HG03520 (cell line): ENCODE data around the gene G3BP2.
"Not testable (repeated sequence)": the region's sequence is repeated elsewhere in the genome, so short reads cannot be mapped to it uniquely, and the experiment has no call there.

Experiments
- ATAC-seq: cut with Tn5 transposase; IDR thresholded peaks from one replicate; pipeline ENCODE4 v1.9.1; 2021; ENCODE audit warnings: mild to moderate bottlenecking, moderate library complexity; ENCODE audit not compliant: unreplicated experiment

G3BP2 gene

GRCh38 chr4:75685546-75686189 lies 12.5 kb upstream of the G3BP2 start:
- no peak for ATAC-seq

- no peak for ATAC-seq
Observed at GRCh38 chr4:75683482-75684155, 10.4 kb upstream of the G3BP2 start.

- no peak for ATAC-seq
Observed at GRCh38 chr4:75679876-75680575, 6.8 kb upstream of the G3BP2 start.

- ATAC-seq, result no peak
Observed at GRCh38 chr4:75678965-75679364, 5.8 kb upstream of the G3BP2 start.

- ATAC-seq, result no peak
Observed at GRCh38 chr4:75678473-75678872, 5.3 kb upstream of the G3BP2 start.

- no peak for ATAC-seq
Observed at GRCh38 chr4:75675004-75675531, 1.9 kb upstream of the G3BP2 start.

GRCh38 chr4:75673959-75674328 lies 733 bp upstream of the G3BP2 start:
- no peak for ATAC-seq

GRCh38 chr4:75672461-75673026 lies 667 bp downstream of the G3BP2 start:
- peak; percentile 14 for ATAC-seq

GRCh38 chr4:75671802-75672421 lies 1.3 kb downstream of the G3BP2 start:
- no peak for ATAC-seq

- ATAC-seq, result no peak
Observed at GRCh38 chr4:75668596-75668995, 4.6 kb downstream of the G3BP2 start.

GRCh38 chr4:75667636-75668035 lies 5.6 kb downstream of the G3BP2 start:
- not testable (repeated sequence) for ATAC-seq

GRCh38 chr4:75666299-75666698 lies 6.9 kb downstream of the G3BP2 start:
- ATAC-seq, result no peak

GRCh38 chr4:75664604-75665003 lies 8.6 kb downstream of the G3BP2 start:
- not testable (repeated sequence) for ATAC-seq

GRCh38 chr4:75662626-75663025 lies 10.6 kb downstream of the G3BP2 start:
- ATAC-seq, result no peak

- ATAC-seq, result no peak
Observed at GRCh38 chr4:75660491-75660890, 12.7 kb downstream of the G3BP2 start.

GRCh38 chr4:75659512-75660031 lies 13.6 kb downstream of the G3BP2 start:
- no peak for ATAC-seq

GRCh38 chr4:75658876-75659275 lies 14.3 kb downstream of the G3BP2 start:
- ATAC-seq, result no peak

- no peak for ATAC-seq
Observed at GRCh38 chr4:75655562-75655961, 17.6 kb downstream of the G3BP2 start.

GRCh38 chr4:75654905-75655304 lies 18.3 kb downstream of the G3BP2 start:
- no peak for ATAC-seq

GRCh38 chr4:75653845-75654503 lies 19.2 kb downstream of the G3BP2 start:
- no peak for ATAC-seq
